Endothelial cell of umbilical vein (primary cell): ENCODE data around the gene CDKL4. TPM values are rescaled to one million over a fixed set of nuclear protein-coding genes. Genes with fewer than 3 reads are reported as not detected.

ENCODE experiments used
- BruUV-seq: library from RNA; stranded (reverse); fragments of 400-500 nt; replicated peaks from 2 replicates; lab custom pipeline; 2021; lab: Mats Ljungman, UMichigan
- CTCF ChIA-PET: fragments of 300-600, 350-600 bp; sonication (Branson Sonifier 250); formaldehyde crosslinking; loops from one replicate; lab custom pipeline; 2021; ENCODE audit warnings: antibody characterized with exemption, inconsistent platforms; lab: Charles Lee
- POLR2A ChIA-PET: fragments of 300-600, 350-600 bp; sonication (Branson Sonifier 250); formaldehyde crosslinking; loops from one replicate; lab custom pipeline; 2021; ENCODE audit warnings: antibody characterized with exemption, inconsistent platforms; lab: Charles Lee
- DNase-seq: peaks from one replicate; pipeline ENCODE4 v3.0.0-alpha.2; 2011; ENCODE audit warnings: low read depth, low spot score
- FAIRE-seq: peaks from 2 replicates; lab custom pipeline; 2011; peaks lifted over from hg19 to GRCh38; lab: Jason Lieb, UNC
- H2AFZ ChIP-seq: 2 replicates; pipeline ENCODE4 v1.6.0; 2012; ENCODE audit warnings: low read depth, low read length, control low read depth, inconsistent platforms
- H3K27ac ChIP-seq: 2 replicates; pipeline ENCODE4 v1.5.1; 2011; ENCODE audit warnings: low read depth, mild to moderate bottlenecking, control low read depth, low read length, moderate library complexity; ENCODE audit not compliant: insufficient read depth
- H3K27me3 ChIP-seq, 2 experiments: 2 replicates each; pipeline versions ENCODE4 v1.6.0 to v1.6.1; 2011; ENCODE audit warnings: low read length in 2 of 2, mixed read lengths in 1 of 2; ENCODE audit not compliant: control insufficient read depth in 2 of 2, insufficient read depth in 2 of 2
- H3K36me3 ChIP-seq, 2 experiments: 2 replicates in 1 of 2; 3 replicates in 1 of 2; pipeline ENCODE4 v1.5.1; 2011; ENCODE audit warnings: low read length in 2 of 2, mild to moderate bottlenecking in 1 of 2, moderate library complexity in 1 of 2; ENCODE audit not compliant: control insufficient read depth in 2 of 2, insufficient read depth in 2 of 2; ENCODE audit errors: extremely low read depth in 1 of 2
- H3K4me1 ChIP-seq: 3 replicates; pipeline ENCODE4 v1.5.1; 2011; ENCODE audit warnings: mild to moderate bottlenecking, low read length; ENCODE audit not compliant: control insufficient read depth, insufficient read depth; ENCODE audit errors: extremely low read depth
- H3K4me2 ChIP-seq: 2 replicates; pipeline ENCODE4 v1.6.1; 2011; ENCODE audit warnings: low read length, control low read depth, mixed read lengths; ENCODE audit not compliant: insufficient read depth
- H3K4me3 ChIP-seq, 3 experiments: fragments of 200-600 bp in 1 of 3; sonication (generic), shearing (Covaris generic) in 1 of 3; replicated peaks in 1 of 3; 2 replicates each; pipeline ENCODE4 v1.5.1; 2011 to 2016; ENCODE audit warnings: control low read depth in 3 of 3, low read length in 3 of 3, mild to moderate bottlenecking in 2 of 3, inconsistent platforms in 1 of 3, low read depth in 1 of 3, moderate library complexity in 1 of 3; ENCODE audit not compliant: insufficient read depth in 1 of 3
- H3K79me2 ChIP-seq: 2 replicates; pipeline ENCODE4 v1.6.0; 2012; ENCODE audit warnings: low read length, inconsistent platforms; ENCODE audit not compliant: control insufficient read depth, insufficient read depth
- H3K9ac ChIP-seq: replicated peaks from 2 replicates; pipeline ENCODE3; 2011; ENCODE audit warnings: low read length, control low read depth; ENCODE audit not compliant: insufficient read depth; ENCODE audit errors: extremely low read depth
- H3K9me1 ChIP-seq: replicated peaks from 3 replicates; pipeline ENCODE4 v1.6.0; 2011; ENCODE audit warnings: mild to moderate bottlenecking, low read length; ENCODE audit not compliant: control insufficient read depth, insufficient read depth; ENCODE audit errors: extremely low read depth
- H3K9me3 ChIP-seq: replicated peaks from 2 replicates; pipeline ENCODE4 v1.5.1; 2012; ENCODE audit warnings: low read length, inconsistent platforms; ENCODE audit not compliant: control insufficient read depth, insufficient read depth
- H4K20me1 ChIP-seq: replicated peaks from 2 replicates; pipeline ENCODE3; 2011; ENCODE audit warnings: mild to moderate bottlenecking, low read length; ENCODE audit not compliant: control insufficient read depth, insufficient read depth; ENCODE audit errors: extremely low read depth
- CTCF ChIP-seq, 2 donors: IDR thresholded peaks; 1 replicate in 1 of 2; 2 replicates in 1 of 2; pipeline ENCODE4 v1.5.1; 2011; ENCODE audit warnings: low read length in 2 of 2, mild to moderate bottlenecking in 2 of 2, moderate library complexity in 2 of 2, control low read depth in 1 of 2, inconsistent platforms in 1 of 2, low read depth in 1 of 2; ENCODE audit not compliant: insufficient read depth in 1 of 2; ENCODE audit errors: extremely low read depth in 1 of 2
- EZH2 ChIP-seq: IDR thresholded peaks from 2 replicates; pipeline ENCODE4 v1.6.1; 2012; ENCODE audit warnings: borderline replicate concordance, low read depth, mild to moderate bottlenecking, moderate library complexity, low read length, inconsistent platforms; ENCODE audit not compliant: severe bottlenecking
- FOS ChIP-seq: IDR thresholded peaks from 2 replicates; pipeline ENCODE4 v1.6.1; 2011; ENCODE audit warnings: mild to moderate bottlenecking, low read length, moderate library complexity, borderline replicate concordance; ENCODE audit not compliant: insufficient read depth
- GATA2 ChIP-seq: IDR thresholded peaks from 2 replicates; pipeline ENCODE4 v1.7.0; 2011; ENCODE audit warnings: low read depth, mild to moderate bottlenecking, moderate library complexity, mixed read lengths, low read length; ENCODE audit not compliant: insufficient read length, insufficient read depth
- JUN ChIP-seq: IDR thresholded peaks from 2 replicates; pipeline ENCODE4 v1.6.1; 2011; ENCODE audit warnings: borderline replicate concordance, low read depth; ENCODE audit not compliant: insufficient read length, insufficient read depth
- MAX ChIP-seq: IDR thresholded peaks from 2 replicates; pipeline ENCODE4 v1.6.1; 2011; ENCODE audit not compliant: insufficient read depth, insufficient read length
- MYC ChIP-seq: IDR thresholded peaks from one replicate; pipeline ENCODE4 v1.6.1; 2011; ENCODE audit warnings: mild to moderate bottlenecking, low read depth, low read length
- POLR2A ChIP-seq: IDR thresholded peaks from 2 replicates; pipeline ENCODE4 v1.6.1; 2012; ENCODE audit warnings: low read depth, mild to moderate bottlenecking, control low read depth, low read length
- POLR2AphosphoS5 ChIP-seq: IDR thresholded peaks from 2 replicates; pipeline ENCODE4 v1.6.1; 2012; ENCODE audit warnings: low read depth, mild to moderate bottlenecking, control low read depth, low read length, moderate library complexity; ENCODE audit not compliant: insufficient read depth
- dilution Hi-C: fragments of 300-500 bp; cut with MboI; formaldehyde crosslinking; loops from one replicate; pipeline ENCODE4 v1.15.0; 2019; ENCODE audit warnings: low sequenced_read_pairs; ENCODE audit not compliant: extremely low pct_ligation_motif_present
- intact Hi-C: fragments of 100-400 bp; cut with micrococcal nuclease; formaldehyde crosslinking; loops from one replicate; pipeline ENCODE4 v1.10.0; 2022
- polyA plus RNA-seq, 4 experiments: library from polyadenylated mRNA; depleted of rRNA in 3 of 4; stranded (reverse) in 3 of 4; unstranded in 1 of 4; fragments of >200 nt; gene quantifications; 2 replicates each; pipeline versions ENCODE4 v1.2.1 to v1.2.3, GENCODE V29; 2011 to 2012; ENCODE audit warnings: missing spikeins in 1 of 4
- total RNA-seq: library from RNA; stranded (reverse); gene quantifications from 2 replicates; pipeline ENCODE4 v1.2.3, GENCODE V29; 2021

Gene CDKL4
- total and polyA plus RNA-seq, 2 donors (not counting 3 experiments of a cell fraction or from before 2014, with no cell fraction given): 0.17 to 0.75 TPM

- Histone ChIP-seq H3K4me2 (no peak overlapping the region), H3K27me3 (peaks cover 2 to 3% of the 10 kb centered on the region in 2 experiments), H3K27ac (no peak overlapping the region), H4K20me1 (no peaks in the 10 kb centered on the region), H3K4me1 (no peaks in the 10 kb centered on the region), H3K36me3 (no peaks in the 10 kb centered on the region), H3K79me2 (no peaks in the 10 kb centered on the region), H3K9me3 (no peaks in the 10 kb centered on the region), H3K9ac (no peak overlapping the region), H2AFZ (no peak overlapping the region), H3K9me1 (no peaks in the 10 kb centered on the region), H3K4me3 (no peak overlapping the region)
- ChIA-PET CTCF (interaction anchor here (0.9 kb wide), 1 partner anchor 12 kb away, joined by 3 read pairs; no protein-coding TSS in a partner anchor), POLR2A (interaction anchor here (0.7 kb wide), 1 partner anchor 70 kb away, joined by 3 read pairs; no protein-coding TSS in a partner anchor)
- DNase-seq: no peak
- no TSS peak for BruUV-seq
- no peak for FAIRE-seq
- TF ChIP-seq JUN: no peak
- TF ChIP-seq FOS: no peak
- no peak for TF ChIP-seq GATA2
- TF ChIP-seq POLR2AphosphoS5: no peak
- TF ChIP-seq MAX: no peak
- no peak for TF ChIP-seq MYC
- no peak for TF ChIP-seq EZH2
- TF ChIP-seq CTCF (IDR thresholded peaks at IDR 0.05; ENCODE audit: extremely low read depth in 1 of 2, insufficient read depth in 1 of 2, low read depth in 1 of 2, low read length in 2 of 2): no peak
- no peak for TF ChIP-seq POLR2A
- intact Hi-C loops: no loop called here
- dilution Hi-C loops: no loop called here
These were observed 107.0 kb downstream of the CDKL4 start for GRCh38 chr2:39136799-39137198.
